ENCODE data around the gene TMEM184B.

- TF ChIP-seq POLR2A (IDR thresholded peaks at IDR 0.05) (no peak), CTCF (IDR thresholded peaks at IDR 0.05) (no peak), POLR2AphosphoS5 (IDR thresholded peaks at IDR 0.05) (no peak)
Observed at GRCh38 chr22:38246046-38246658, 26.7 kb downstream of the TMEM184B start.

Data from prostate gland (tissue), 2 donors.